Superior temporal gyrus (tissue), 1 donor: ENCODE results near the gene CMPK2.

Experiments used
- DNase-seq: peaks from one replicate; pipeline ENCODE4 v3.0.0-alpha.2; 2016; ENCODE audit errors: extremely low spot score

The CMPK2 gene

GRCh38 chr2:6812857-6813530, 52.7 kb downstream of the CMPK2 start:
- DNase-seq = no peak

GRCh38 chr2:6810961-6811360, 54.7 kb downstream of the CMPK2 start:
- no peak for DNase-seq

- no peak for DNase-seq
Observed at GRCh38 chr2:6808426-6808825, 57.3 kb downstream of the CMPK2 start.

- DNase-seq = no peak
Observed at GRCh38 chr2:6806604-6807003, 59.1 kb downstream of the CMPK2 start.

GRCh38 chr2:6800553-6800952, 65.2 kb downstream of the CMPK2 start:
- no peak for DNase-seq
